HCT116 (cell line): ENCODE data around the gene SMPX. TPM values are rescaled to one million over a fixed set of nuclear protein-coding genes. Genes with fewer than 3 reads are reported as not detected.

Experiments
- ATAC-seq: fragments of 200-7000 bp; cut with Tn5 transposase; 2 replicates; pipeline ENCODE4 v1.9.1; 2020; ENCODE audit warnings: mild to moderate bottlenecking, moderate library complexity
- BruUV-seq: library from RNA; stranded (reverse); fragments of 400-500 nt; replicated peaks from 2 replicates; lab custom pipeline; 2021; lab: Mats Ljungman, UMichigan
- CTCF ChIA-PET: fragments of 300-600 bp; sonication (Branson Sonifier 250); formaldehyde crosslinking; loops from one replicate; lab custom pipeline; 2021; ENCODE audit warnings: antibody characterized with exemption; lab: Charles Lee
- POLR2A ChIA-PET: fragments of 300-600, 350-600 bp; sonication (Branson Sonifier 250); formaldehyde crosslinking; loops from one replicate; lab custom pipeline; 2021; ENCODE audit warnings: antibody characterized with exemption; lab: Charles Lee
- RAD21 ChIA-PET, 2 experiments: fragments of 300-600 bp; sonication (Branson Sonifier 250); formaldehyde crosslinking; loops; one replicate each; lab custom pipeline; 2023; ENCODE audit warnings: low total read pairs in 2 of 2; ENCODE audit not compliant: uncharacterized antibody in 2 of 2, unreplicated experiment in 2 of 2, low non-redundant PET in 1 of 2; lab: Charles Lee
- DNase-seq: peaks from one replicate; pipeline ENCODE4 v3.0.0-alpha.2; 2010; ENCODE audit warnings: low read depth, low spot score
- H2AFZ ChIP-seq: fragments of 200-600 bp; shearing (Covaris generic), sonication (generic); 2 replicates; pipeline ENCODE4 v1.6.1; 2017; ENCODE audit warnings: low read depth, mixed run types, mixed read lengths, antibody characterized with exemption, low read length; ENCODE audit not compliant: poor library complexity, severe bottlenecking
- H3K27ac ChIP-seq: 2 replicates; pipeline ENCODE4 v1.5.1; 2012; ENCODE audit warnings: low read depth, low read length
- H3K27me3 ChIP-seq: fragments of 200-600 bp; sonication (generic); 2 replicates; pipeline ENCODE4 v1.6.1; 2016; ENCODE audit warnings: mixed run types, low read length, mixed read lengths; ENCODE audit not compliant: insufficient read depth
- H3K36me3 ChIP-seq, 2 experiments: fragments of 200-500 bp in 1 of 2; fragments of 200-600 bp in 1 of 2; sonication (Bioruptor generic) in 1 of 2; sonication (generic) in 1 of 2; 2 replicates each; pipeline versions ENCODE4 v1.5.1 to v1.6.1; 2014 to 2016; ENCODE audit warnings: low read length in 2 of 2, inconsistent platforms in 1 of 2, mixed read lengths in 1 of 2, mixed run types in 1 of 2; ENCODE audit not compliant: insufficient read depth in 2 of 2, control insufficient read depth in 1 of 2
- H3K4me1 ChIP-seq, 2 experiments: fragments of 200-600 bp in 1 of 2; sonication (generic) in 1 of 2; 2 replicates each; pipeline versions ENCODE4 v1.5.1 to v1.6.1; 2012 to 2017; ENCODE audit warnings: low read length in 2 of 2, inconsistent platforms in 1 of 2, mild to moderate bottlenecking in 1 of 2, mixed read lengths in 1 of 2, mixed run types in 1 of 2, moderate library complexity in 1 of 2; ENCODE audit not compliant: insufficient read depth in 2 of 2, control insufficient read depth in 1 of 2
- H3K4me2 ChIP-seq: fragments of 200-600 bp; sonication (generic); 2 replicates; pipeline ENCODE4 v1.6.1; 2017; ENCODE audit warnings: mixed run types, low read length, mixed read lengths
- H3K4me3 ChIP-seq, 2 experiments: fragments of 200-600 bp in 1 of 2; sonication (generic) in 1 of 2; replicated peaks in 1 of 2; 2 replicates each; pipeline ENCODE4 v1.5.1; 2011 to 2016; ENCODE audit warnings: low read length in 2 of 2, control low read depth in 1 of 2, low read depth in 1 of 2, mild to moderate bottlenecking in 1 of 2, mixed read lengths in 1 of 2, mixed run types in 1 of 2
- H3K79me2 ChIP-seq: fragments of 200-600 bp; sonication (generic); 2 replicates; pipeline ENCODE4 v1.6.1; 2017; ENCODE audit warnings: mild to moderate bottlenecking, mixed run types, low read length, moderate library complexity, mixed read lengths; ENCODE audit not compliant: insufficient read depth
- H3K9ac ChIP-seq: fragments of 200-600 bp; sonication (generic); 2 replicates; pipeline ENCODE4 v1.6.1; 2016; ENCODE audit warnings: low read length, mixed read lengths
- H3K9me2 ChIP-seq: fragments of 200-600 bp; sonication (generic), shearing (Covaris generic); 2 replicates; pipeline ENCODE4 v1.6.1; 2017; ENCODE audit warnings: mixed run types, mild to moderate bottlenecking, moderate library complexity; ENCODE audit not compliant: insufficient read depth
- H3K9me3 ChIP-seq, 2 experiments: fragments of 200-500 bp in 1 of 2; fragments of 200-600 bp in 1 of 2; sonication (Bioruptor generic) in 1 of 2; sonication (generic) in 1 of 2; 2 replicates each; pipeline ENCODE4 v1.6.1; 2014 to 2017; ENCODE audit warnings: low read length in 2 of 2, mixed read lengths in 2 of 2, inconsistent platforms in 1 of 2, low read depth in 1 of 2, mild to moderate bottlenecking in 1 of 2, mixed run types in 1 of 2, moderate library complexity in 1 of 2; ENCODE audit not compliant: control insufficient read depth in 1 of 2, insufficient read depth in 1 of 2
- H4K20me1 ChIP-seq: fragments of 200-600 bp; sonication (generic), shearing (Covaris generic); 2 replicates; pipeline ENCODE4 v1.6.1; 2017; ENCODE audit warnings: mixed run types, mild to moderate bottlenecking, moderate library complexity; ENCODE audit not compliant: insufficient read depth
- ATF3 ChIP-seq: IDR thresholded peaks from 2 replicates; pipeline ENCODE4 v1.6.1; 2012
- CBX3 ChIP-seq: IDR thresholded peaks from 2 replicates; pipeline ENCODE4 v1.6.1; 2012; ENCODE audit warnings: low read depth
- CTCF ChIP-seq, 3 experiments: fragments of 200-600 bp in 1 of 3; sonication (generic) in 1 of 3; IDR thresholded peaks in 2 of 3; conservative IDR thresholded peaks in 1 of 3; 2 replicates each; pipeline ENCODE4 v1.5.1; 2012 to 2017; ENCODE audit warnings: low read depth in 2 of 3, low read length in 2 of 3, antibody characterized with exemption in 1 of 3, borderline replicate concordance in 1 of 3, control low read depth in 1 of 3, mild to moderate bottlenecking in 1 of 3, mixed read lengths in 1 of 3, mixed run types in 1 of 3, moderate library complexity in 1 of 3; ENCODE audit not compliant: insufficient read depth in 1 of 3
- EGR1 ChIP-seq: IDR thresholded peaks from 2 replicates; pipeline ENCODE4 v1.6.1; 2012; ENCODE audit warnings: low read depth
- ELF1 ChIP-seq: IDR thresholded peaks from 2 replicates; pipeline ENCODE4 v1.6.1; 2012; ENCODE audit warnings: low read depth, borderline replicate concordance
- EZH2 ChIP-seq: fragments of 200-600 bp; sonication (generic); IDR thresholded peaks from 2 replicates; pipeline ENCODE4 v1.6.1; 2017; ENCODE audit warnings: antibody characterized with exemption, mixed run types
- EZH2phosphoT487 ChIP-seq: fragments of 200-600 bp; IDR thresholded peaks from 2 replicates; pipeline ENCODE4 v1.6.1; 2018; ENCODE audit warnings: antibody characterized with exemption, borderline replicate concordance
- JUND ChIP-seq: IDR thresholded peaks from 2 replicates; pipeline ENCODE4 v1.6.1; 2012
- POLR2A ChIP-seq: IDR thresholded peaks from 2 replicates; pipeline ENCODE4 v1.7.0; 2011; ENCODE audit warnings: borderline replicate concordance; ENCODE audit not compliant: insufficient read depth, insufficient read length; ENCODE audit errors: extremely low read depth
- POLR2AphosphoS5 ChIP-seq: IDR thresholded peaks from 2 replicates; pipeline ENCODE4 v1.6.1; 2011; ENCODE audit warnings: mild to moderate bottlenecking, low read depth, low read length, moderate library complexity
- SIN3A ChIP-seq: IDR thresholded peaks from 2 replicates; pipeline ENCODE4 v1.6.1; 2012; ENCODE audit warnings: low read depth
- SP1 ChIP-seq: IDR thresholded peaks from 2 replicates; pipeline ENCODE4 v1.6.1; 2012; ENCODE audit warnings: low read depth
- SRF ChIP-seq: IDR thresholded peaks from 2 replicates; pipeline ENCODE4 v1.6.1; 2012; ENCODE audit warnings: low read depth
- TCF7L2 ChIP-seq: IDR thresholded peaks from 2 replicates; pipeline ENCODE4 v1.7.0; 2011; ENCODE audit warnings: borderline replicate concordance, inconsistent platforms; ENCODE audit not compliant: insufficient read depth, insufficient read length; ENCODE audit errors: extremely low read depth
- YY1 ChIP-seq: IDR thresholded peaks from 2 replicates; pipeline ENCODE4 v1.6.1; 2011; ENCODE audit warnings: low read length, low read depth, moderate library complexity, mild to moderate bottlenecking; ENCODE audit not compliant: insufficient replicate concordance; ENCODE audit errors: extremely low read depth
- ZBTB33 ChIP-seq: IDR thresholded peaks from 2 replicates; pipeline ENCODE4 v1.6.1; 2011; ENCODE audit warnings: mild to moderate bottlenecking, low read length, moderate library complexity; ENCODE audit not compliant: insufficient replicate concordance; ENCODE audit errors: extremely low read depth
- ZFX ChIP-seq: fragments of 450-650 bp; IDR thresholded peaks from 2 replicates; pipeline ENCODE4 v1.6.1; 2017
- ZNF274 ChIP-seq: fragments of 200-500 bp; sonication (Bioruptor generic); IDR thresholded peaks from 2 replicates; pipeline ENCODE4 v1.6.1; 2014; ENCODE audit warnings: mild to moderate bottlenecking, low read depth, low read length, inconsistent platforms
- intact Hi-C: fragments of 100-400 bp; cut with micrococcal nuclease; formaldehyde crosslinking; loops from 2 replicates; pipeline ENCODE4 v1.10.0; 2022
- total RNA-seq: library from RNA; stranded (reverse); gene quantifications from one replicate; pipeline ENCODE4 v1.2.1, GENCODE V29; 2021; ENCODE audit not compliant: unreplicated experiment
- TF ChIP-seq, protein P1 (sequence below): IDR thresholded peaks from 2 replicates; pipeline ENCODE4 v1.6.1; 2012
- TF ChIP-seq, protein P2 (sequence below): IDR thresholded peaks from 2 replicates; pipeline ENCODE4 v1.6.1; 2012; ENCODE audit warnings: low read depth

SMPX gene
- total RNA-seq, 1 experiment from 2014 or later = 0.59 TPM

DNA sequence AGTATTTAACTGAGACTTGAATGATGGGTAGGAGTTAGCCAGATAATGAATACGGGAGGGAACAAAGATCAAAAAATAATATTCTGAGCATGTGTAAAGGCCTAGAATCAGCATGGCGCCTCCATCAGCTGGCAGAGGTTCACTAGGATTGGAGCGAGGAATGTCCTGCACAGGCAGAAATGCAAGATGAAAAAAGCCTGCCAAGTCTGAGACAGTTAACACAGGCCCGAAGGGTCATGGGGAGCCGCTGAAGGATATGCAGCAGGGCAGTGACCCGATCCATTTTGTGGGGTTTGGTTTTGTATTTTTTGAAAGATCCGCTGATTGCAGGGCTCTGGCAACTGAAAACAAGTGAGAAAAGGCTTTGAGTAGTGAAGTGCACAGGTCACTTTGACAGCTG is 40.1 kb downstream of the SMPX start:
- intact Hi-C loops = no loop called here
- POLR2A ChIA-PET = no interaction called here
- no peak for ATAC-seq

More for the DNA sequence above, 40.1 kb downstream of the SMPX start:
- Histone ChIP-seq H3K27me3 (no peaks in the 10 kb centered on the region), H3K79me2 (no peaks in the 10 kb centered on the region), H2AFZ (no peak overlapping the region)
- TF ChIP-seq ZBTB33 = no peak
- no peak for TF ChIP-seq CTCF (IDR thresholded peaks at IDR 0.05 in 2 of 3, conservative IDR thresholded peaks at IDR 0.05 in 1 of 3; ENCODE audit: borderline replicate concordance in 1 of 3, insufficient read depth in 1 of 3, low read depth in 2 of 3, low read length in 2 of 3)
- no peak for TF ChIP-seq CBX3
- TF ChIP-seq, protein P1, sequence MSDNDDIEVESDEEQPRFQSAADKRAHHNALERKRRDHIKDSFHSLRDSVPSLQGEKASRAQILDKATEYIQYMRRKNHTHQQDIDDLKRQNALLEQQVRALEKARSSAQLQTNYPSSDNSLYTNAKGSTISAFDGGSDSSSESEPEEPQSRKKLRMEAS = no peak
- no peak for TF ChIP-seq ATF3
- no peak for TF ChIP-seq JUND
- TF ChIP-seq, protein P2, sequence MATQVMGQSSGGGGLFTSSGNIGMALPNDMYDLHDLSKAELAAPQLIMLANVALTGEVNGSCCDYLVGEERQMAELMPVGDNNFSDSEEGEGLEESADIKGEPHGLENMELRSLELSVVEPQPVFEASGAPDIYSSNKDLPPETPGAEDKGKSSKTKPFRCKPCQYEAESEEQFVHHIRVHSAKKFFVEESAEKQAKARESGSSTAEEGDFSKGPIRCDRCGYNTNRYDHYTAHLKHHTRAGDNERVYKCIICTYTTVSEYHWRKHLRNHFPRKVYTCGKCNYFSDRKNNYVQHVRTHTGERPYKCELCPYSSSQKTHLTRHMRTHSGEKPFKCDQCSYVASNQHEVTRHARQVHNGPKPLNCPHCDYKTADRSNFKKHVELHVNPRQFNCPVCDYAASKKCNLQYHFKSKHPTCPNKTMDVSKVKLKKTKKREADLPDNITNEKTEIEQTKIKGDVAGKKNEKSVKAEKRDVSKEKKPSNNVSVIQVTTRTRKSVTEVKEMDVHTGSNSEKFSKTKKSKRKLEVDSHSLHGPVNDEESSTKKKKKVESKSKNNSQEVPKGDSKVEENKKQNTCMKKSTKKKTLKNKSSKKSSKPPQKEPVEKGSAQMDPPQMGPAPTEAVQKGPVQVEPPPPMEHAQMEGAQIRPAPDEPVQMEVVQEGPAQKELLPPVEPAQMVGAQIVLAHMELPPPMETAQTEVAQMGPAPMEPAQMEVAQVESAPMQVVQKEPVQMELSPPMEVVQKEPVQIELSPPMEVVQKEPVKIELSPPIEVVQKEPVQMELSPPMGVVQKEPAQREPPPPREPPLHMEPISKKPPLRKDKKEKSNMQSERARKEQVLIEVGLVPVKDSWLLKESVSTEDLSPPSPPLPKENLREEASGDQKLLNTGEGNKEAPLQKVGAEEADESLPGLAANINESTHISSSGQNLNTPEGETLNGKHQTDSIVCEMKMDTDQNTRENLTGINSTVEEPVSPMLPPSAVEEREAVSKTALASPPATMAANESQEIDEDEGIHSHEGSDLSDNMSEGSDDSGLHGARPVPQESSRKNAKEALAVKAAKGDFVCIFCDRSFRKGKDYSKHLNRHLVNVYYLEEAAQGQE = no peak
- TF ChIP-seq POLR2AphosphoS5 = no peak
- no peak for TF ChIP-seq ZFX
- TF ChIP-seq ELF1 = no peak
- TF ChIP-seq SP1 = no peak
- TF ChIP-seq YY1 = no peak
- no peak for TF ChIP-seq ZNF274
- TF ChIP-seq EGR1 = no peak
- TF ChIP-seq EZH2phosphoT487 = no peak
- TF ChIP-seq SIN3A = no peak
- no peak for TF ChIP-seq EZH2
- no peak for TF ChIP-seq POLR2A
- TF ChIP-seq TCF7L2 = no peak
- TF ChIP-seq SRF = no peak
- TF ChIP-seq, all 23 proteins: peak for 0
- BruUV-seq = no TSS peak
- Histone ChIP-seq H3K4me2 (no peak overlapping the region), H3K9me3 (no peaks in the 10 kb centered on the region), H3K4me3 (no peak overlapping the region), H3K4me1 (no peaks in the 10 kb centered on the region), H4K20me1 (no peaks in the 10 kb centered on the region), H3K27ac (no peak overlapping the region), H3K9ac (no peak overlapping the region), H3K9me2 (no peaks in the 10 kb centered on the region), H3K36me3 (no peaks in the 10 kb centered on the region)
- DNase-seq = no peak
- ChIA-PET CTCF (no interaction called here), RAD21 (no interaction called here)
